IPS-NIHi7 (cell line): ENCODE measurements around the gene KASH5.
"Not testable (repeated sequence)": the region's sequence is repeated elsewhere in the genome, so short reads cannot be mapped to it uniquely, and the experiment has no call there.

Experiments
- DNase-seq: peaks from one replicate; pipeline ENCODE4 v3.0.0; 2012; ENCODE audit warnings: mixed read lengths; ENCODE audit errors: extremely low spot score

KASH5 gene

GRCh38 chr19:49361438-49362047, 26.5 kb upstream of the KASH5 start:
- peak; percentile 88 for DNase-seq

- DNase-seq: peak; percentile 84
Measured at GRCh38 chr19:49362048-49362928, 25.8 kb upstream of the KASH5 start, which contains the start of gene TEAD2. Gene TEAD2, minus strand, starts transcription at chr19:49362416. Its CDS starts 2,341 bp downstream, at chr19:49360075.

GRCh38 chr19:49362929-49363267, 25.2 kb upstream of the KASH5 start:
- no peak for DNase-seq

- peak; percentile 99 for DNase-seq
Measured at GRCh38 chr19:49363268-49364082, 24.6 kb upstream of the KASH5 start, which contains the start of gene DKKL1. Gene DKKL1, plus strand, starts transcription at chr19:49363877. Its CDS starts 122 bp downstream, at chr19:49363999.

- no peak for DNase-seq
Measured at GRCh38 chr19:49364083-49364737, 23.8 kb upstream of the KASH5 start.

- no peak for DNase-seq
Measured at GRCh38 chr19:49366110-49366509, 21.9 kb upstream of the KASH5 start.

GRCh38 chr19:49368711-49369358, 19.2 kb upstream of the KASH5 start:
- no peak for DNase-seq

- no peak for DNase-seq
Measured at GRCh38 chr19:49371184-49371583, 16.9 kb upstream of the KASH5 start.

GRCh38 chr19:49373174-49373573, 14.9 kb upstream of the KASH5 start:
- DNase-seq: not testable (repeated sequence)

- no peak for DNase-seq
Measured at GRCh38 chr19:49374665-49375434, 13.2 kb upstream of the KASH5 start.

GRCh38 chr19:49378512-49378911, 9.5 kb upstream of the KASH5 start:
- no peak for DNase-seq

- no peak for DNase-seq
Measured at GRCh38 chr19:49380391-49380790, 7.7 kb upstream of the KASH5 start.

GRCh38 chr19:49382639-49383038, 5.4 kb upstream of the KASH5 start:
- DNase-seq: no peak

- DNase-seq: no peak
Measured at GRCh38 chr19:49383599-49383998, 4.5 kb upstream of the KASH5 start.

GRCh38 chr19:49389406-49389805, 1.4 kb downstream of the KASH5 start:
- no peak for DNase-seq

GRCh38 chr19:49390131-49390928, 2.3 kb downstream of the KASH5 start:
- no peak for DNase-seq

- no peak for DNase-seq
Measured at GRCh38 chr19:49390929-49391359, 2.9 kb downstream of the KASH5 start.

- DNase-seq: peak; percentile 94
Measured at GRCh38 chr19:49391581-49392399, 3.7 kb downstream of the KASH5 start.

- DNase-seq: no peak
Measured at GRCh38 chr19:49393881-49394280, 5.8 kb downstream of the KASH5 start.
